ENCODE data around the gene BCL3. TPM values are rescaled to one million over a fixed set of nuclear protein-coding genes. Genes with fewer than 3 reads are reported as not detected.

Gene BCL3
- total and polyA plus RNA-seq, 2 of the 13 experiments (the other 11 are each of a cell fraction or from before 2014, with no cell fraction given) = 2.3 to 4.0 TPM

- no peak for TF ChIP-seq U2AF2 (IDR thresholded peaks at IDR 0.05; ENCODE audit: low read depth, low read length)
- TF ChIP-seq ZNF468 (CRISPR knock-in tag; IDR thresholded peaks at IDR 0.05) = no peak
- no peak for TF ChIP-seq FOXK2 (IDR thresholded peaks at IDR 0.05)
- no peak for TF ChIP-seq ZNF570 (CRISPR knock-in tag; IDR thresholded peaks at IDR 0.05; ENCODE audit: borderline replicate concordance)
- no peak for TF ChIP-seq ZNF720 (CRISPR knock-in tag; IDR thresholded peaks at IDR 0.05)
- TF ChIP-seq ZNF784 (CRISPR knock-in tag; IDR thresholded peaks at IDR 0.05; ENCODE audit: borderline replicate concordance) = no peak
- no peak for TF ChIP-seq ZFP41 (CRISPR knock-in tag; IDR thresholded peaks at IDR 0.05; ENCODE audit: borderline replicate concordance)
- TF ChIP-seq JARID2 (CRISPR knock-in tag; IDR thresholded peaks at IDR 0.05; ENCODE audit: insufficient replicate concordance) = no peak
- peak; percentile 43 for TF ChIP-seq ZNF883 (CRISPR knock-in tag; IDR thresholded peaks at IDR 0.05; ENCODE audit: not compliant biosample characterization)
- TF ChIP-seq ZNF772 (CRISPR knock-in tag; IDR thresholded peaks at IDR 0.05) = peak; percentile 71; the same call in 1 of the 2 replicates
- TF ChIP-seq TERF1 (CRISPR knock-in tag; IDR thresholded peaks at IDR 0.05) = no peak
- 0 out of 2 replicates have a peak, but pooled peaks have one; percentile 57 for TF ChIP-seq GLI4 (CRISPR knock-in tag; IDR thresholded peaks at IDR 0.05; ENCODE audit: borderline replicate concordance)
- peak; percentile 38 for TF ChIP-seq PHF5A (CRISPR knock-in tag; IDR thresholded peaks at IDR 0.05; ENCODE audit: low read depth, unreplicated experiment)
- TF ChIP-seq MTF2 (CRISPR knock-in tag; IDR thresholded peaks at IDR 0.05; ENCODE audit: borderline replicate concordance) = no peak
- peak; percentile 41; the same call in 1 of the 2 replicates for TF ChIP-seq GFI1 (CRISPR knock-in tag; IDR thresholded peaks at IDR 0.05; ENCODE audit: borderline replicate concordance)
- TF ChIP-seq BCL6 (CRISPR knock-in tag; IDR thresholded peaks at IDR 0.05) = peak; percentile 22; the same call in 1 of the 2 replicates
- TF ChIP-seq ZNF788 (CRISPR knock-in tag; IDR thresholded peaks at IDR 0.05; ENCODE audit: borderline replicate concordance) = peak; percentile 89; the same call in 1 of the 2 replicates
- 0 out of 2 replicates have a peak, but pooled peaks have one; percentile 42 for TF ChIP-seq DR1 (CRISPR knock-in tag; IDR thresholded peaks at IDR 0.05)
- peak; percentile 90; the same call in 1 of the 2 replicates for TF ChIP-seq ZNF431 (CRISPR knock-in tag; IDR thresholded peaks at IDR 0.05; ENCODE audit: borderline replicate concordance, low read depth)
- TF ChIP-seq ARHGAP35 (CRISPR knock-in tag; IDR thresholded peaks at IDR 0.05; ENCODE audit: borderline replicate concordance) = no peak; the same call in 1 of the 2 replicates
- no peak for TF ChIP-seq NR3C1 (CRISPR knock-in tag; IDR thresholded peaks at IDR 0.05)
- TF ChIP-seq MAFG (CRISPR knock-in tag; IDR thresholded peaks at IDR 0.05) = no peak
- no peak for TF ChIP-seq SRSF4 (IDR thresholded peaks at IDR 0.05; ENCODE audit: low read depth, low read length, poor library complexity, severe bottlenecking)
- no peak for TF ChIP-seq ZNF816 (CRISPR knock-in tag; IDR thresholded peaks at IDR 0.05; ENCODE audit: borderline replicate concordance)
- TF ChIP-seq EED (CRISPR knock-in tag; IDR thresholded peaks at IDR 0.05) = no peak
- peak; percentile 99 for TF ChIP-seq ZNF362 (CRISPR knock-in tag; IDR thresholded peaks at IDR 0.05; ENCODE audit: borderline replicate concordance)
- peak; percentile 67 for TF ChIP-seq XRCC5 (optimal IDR thresholded peaks at IDR 0.05; ENCODE audit: low read length)
Observed at GRCh38 chr19:44718441-44719261, 29.9 kb upstream of the BCL3 start (continued).
